ENCODE results near the gene REXO4. TPM values are rescaled to one million over a fixed set of nuclear protein-coding genes. Genes with fewer than 3 reads are reported as not detected.

Gene REXO4
- total RNA-seq, 1 donor from 2014 or later: 29.4 TPM

DNA sequence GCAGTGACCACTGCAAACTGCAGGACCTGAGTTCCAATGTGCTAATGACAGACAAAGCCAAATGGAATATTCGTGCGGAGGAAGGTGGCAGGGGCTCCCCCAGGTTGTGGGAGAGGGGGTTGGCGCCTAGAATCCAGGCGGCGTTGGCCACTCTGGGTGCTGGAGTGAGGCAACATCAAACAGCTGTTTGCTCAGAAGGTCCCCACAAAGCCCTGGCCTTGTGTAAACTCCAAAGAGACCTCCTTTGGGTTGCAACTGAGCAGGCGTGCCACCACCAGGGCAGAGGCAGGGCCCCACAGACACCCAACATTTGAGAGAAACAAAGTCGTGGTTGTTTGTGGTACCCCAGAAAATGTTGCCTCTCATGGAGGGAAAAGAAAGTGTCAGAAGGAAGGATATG, 27.1 kb downstream of the REXO4 start:
- H3K4me3 ChIP-seq: no peak overlapping the region
- no peaks in the 10 kb centered on the region for H3K27me3 ChIP-seq
- DNase-seq (ENCODE audit: low spot score in 2 of 2): no peak
- no peaks in the 10 kb centered on the region for H3K4me1 ChIP-seq
- TF ChIP-seq, protein P1, sequence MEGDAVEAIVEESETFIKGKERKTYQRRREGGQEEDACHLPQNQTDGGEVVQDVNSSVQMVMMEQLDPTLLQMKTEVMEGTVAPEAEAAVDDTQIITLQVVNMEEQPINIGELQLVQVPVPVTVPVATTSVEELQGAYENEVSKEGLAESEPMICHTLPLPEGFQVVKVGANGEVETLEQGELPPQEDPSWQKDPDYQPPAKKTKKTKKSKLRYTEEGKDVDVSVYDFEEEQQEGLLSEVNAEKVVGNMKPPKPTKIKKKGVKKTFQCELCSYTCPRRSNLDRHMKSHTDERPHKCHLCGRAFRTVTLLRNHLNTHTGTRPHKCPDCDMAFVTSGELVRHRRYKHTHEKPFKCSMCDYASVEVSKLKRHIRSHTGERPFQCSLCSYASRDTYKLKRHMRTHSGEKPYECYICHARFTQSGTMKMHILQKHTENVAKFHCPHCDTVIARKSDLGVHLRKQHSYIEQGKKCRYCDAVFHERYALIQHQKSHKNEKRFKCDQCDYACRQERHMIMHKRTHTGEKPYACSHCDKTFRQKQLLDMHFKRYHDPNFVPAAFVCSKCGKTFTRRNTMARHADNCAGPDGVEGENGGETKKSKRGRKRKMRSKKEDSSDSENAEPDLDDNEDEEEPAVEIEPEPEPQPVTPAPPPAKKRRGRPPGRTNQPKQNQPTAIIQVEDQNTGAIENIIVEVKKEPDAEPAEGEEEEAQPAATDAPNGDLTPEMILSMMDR (IDR thresholded peaks at IDR 0.05): no peak
- H3K36me3 ChIP-seq: no peaks in the 10 kb centered on the region
- intact Hi-C loops (cut with DNase I): no loop called here
- no peaks in the 10 kb centered on the region for H3K9me3 ChIP-seq
- no peak overlapping the region for H3K27ac ChIP-seq

DNA sequence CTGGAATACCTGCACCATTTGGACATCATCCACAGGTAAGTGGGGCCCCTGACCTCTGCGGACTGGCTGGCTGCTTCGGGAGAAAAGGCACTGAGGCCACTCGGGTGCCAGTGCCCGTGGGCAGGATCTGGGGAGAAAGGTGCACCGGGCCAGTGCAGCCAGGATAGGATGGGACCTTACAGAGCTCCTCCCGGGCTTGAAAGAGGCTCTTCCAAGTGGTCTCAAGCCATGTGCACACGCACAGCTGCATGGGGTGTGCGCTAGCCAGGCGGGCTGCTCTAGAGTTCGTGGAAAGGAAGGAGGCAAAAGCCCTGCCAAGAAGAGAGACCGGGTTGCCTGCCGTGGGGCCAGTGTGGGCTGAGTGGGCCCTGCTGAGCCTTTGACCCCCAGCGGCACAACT, 28.2 kb downstream of the REXO4 start:
- no peaks in the 10 kb centered on the region for H3K4me1 ChIP-seq
- TF ChIP-seq, protein P1 (IDR thresholded peaks at IDR 0.05): no peak
- no peak overlapping the region for H3K27ac ChIP-seq
- H3K4me3 ChIP-seq: no peak overlapping the region
- H3K27me3 ChIP-seq: no peaks in the 10 kb centered on the region
- intact Hi-C loops (cut with DNase I): no loop called here
- H3K36me3 ChIP-seq: no peaks in the 10 kb centered on the region
- no peaks in the 10 kb centered on the region for H3K9me3 ChIP-seq
- DNase-seq (ENCODE audit: low spot score in 2 of 2): no peak

DNA sequence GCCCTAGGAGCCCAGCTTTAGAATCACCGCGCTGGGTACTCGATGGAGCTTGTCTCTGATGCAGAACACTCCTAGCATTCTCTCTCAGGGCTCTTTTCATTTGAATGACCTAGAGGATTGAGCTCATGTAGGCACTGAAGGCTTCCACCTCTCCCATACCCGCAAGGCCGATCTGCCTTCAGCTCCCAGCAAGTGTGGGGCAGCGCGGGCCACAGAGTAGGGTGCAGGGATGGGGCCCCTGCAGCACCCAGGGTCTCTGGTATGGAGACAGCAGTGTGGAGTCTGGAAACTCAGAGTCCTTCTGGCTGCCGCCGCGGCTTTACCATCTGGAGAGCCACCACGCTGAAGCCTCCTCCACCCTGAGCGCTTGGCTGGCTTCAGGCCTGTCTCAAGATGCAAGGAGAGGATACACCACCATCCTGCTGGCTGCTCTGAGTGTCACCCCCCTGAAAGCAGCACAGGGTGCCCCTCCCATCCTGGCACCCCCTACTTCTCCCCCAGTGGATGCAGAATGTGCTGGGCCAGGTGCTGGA, 28.7 kb downstream of the REXO4 start:
- Histone ChIP-seq H3K4me3 (no peak overlapping the region), H3K9me3 (no peaks in the 10 kb centered on the region), H3K4me1 (no peaks in the 10 kb centered on the region), H3K27ac (no peak overlapping the region), H3K36me3 (no peaks in the 10 kb centered on the region), H3K27me3 (no peaks in the 10 kb centered on the region)
- TF ChIP-seq, protein P1 (IDR thresholded peaks at IDR 0.05): no peak
- intact Hi-C loops (cut with DNase I): no loop called here
- no peak for DNase-seq (ENCODE audit: low spot score in 2 of 2)

DNA sequence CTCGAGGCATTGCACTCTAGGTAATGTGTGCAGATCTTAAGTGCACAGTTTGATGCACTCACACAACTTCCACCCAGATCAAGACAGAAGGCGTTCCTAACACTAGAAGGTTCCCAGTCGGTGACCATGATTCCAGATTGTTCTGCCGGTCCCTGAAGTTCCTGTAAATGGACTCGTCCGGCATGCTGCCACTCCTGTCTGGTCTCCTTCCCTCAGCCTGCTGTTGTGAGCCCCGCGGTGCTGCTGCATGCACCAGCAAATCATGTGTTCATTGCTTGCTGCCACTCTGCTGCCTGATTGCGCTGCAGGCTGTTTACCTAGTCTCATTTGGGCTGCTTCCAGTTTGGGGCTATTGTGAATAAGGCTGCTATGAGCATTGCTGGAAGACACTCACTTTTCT, 30.1 kb downstream of the REXO4 start:
- no peaks in the 10 kb centered on the region for H3K9me3 ChIP-seq
- intact Hi-C loops (cut with DNase I): no loop called here
- H3K4me1 ChIP-seq: no peaks in the 10 kb centered on the region
- no peak for DNase-seq (ENCODE audit: low spot score in 2 of 2)
- no peak overlapping the region for H3K4me3 ChIP-seq
- no peaks in the 10 kb centered on the region for H3K27me3 ChIP-seq
- TF ChIP-seq, protein P1 (IDR thresholded peaks at IDR 0.05): no peak
- no peaks in the 10 kb centered on the region for H3K36me3 ChIP-seq
- no peak overlapping the region for H3K27ac ChIP-seq

DNA sequence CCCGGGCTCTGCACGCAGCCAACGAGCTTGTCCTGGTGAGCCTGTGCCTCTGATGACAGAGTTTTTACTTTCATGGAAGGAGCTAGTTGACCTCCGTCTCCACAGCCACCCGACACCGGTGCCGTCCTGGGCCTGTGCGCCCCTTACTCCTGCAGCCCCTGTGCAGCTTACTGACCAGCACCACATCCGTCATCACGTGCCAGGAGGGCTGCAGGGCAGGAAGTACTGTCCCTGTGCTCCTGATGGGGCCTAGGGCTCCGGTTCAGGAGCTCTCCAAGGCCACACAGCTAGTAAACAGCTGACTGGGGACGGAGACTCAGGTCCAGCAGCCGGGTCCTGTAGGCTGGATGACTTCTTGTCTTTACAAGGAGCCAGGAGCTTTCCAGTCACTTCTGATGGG, 31.5 kb downstream of the REXO4 start:
- DNase-seq (ENCODE audit: low spot score in 2 of 2): no peak
- Histone ChIP-seq H3K4me3 (no peak overlapping the region), H3K27me3 (no peaks in the 10 kb centered on the region), H3K4me1 (no peaks in the 10 kb centered on the region), H3K9me3 (no peaks in the 10 kb centered on the region), H3K36me3 (no peaks in the 10 kb centered on the region), H3K27ac (no peak overlapping the region)
- intact Hi-C loops (cut with DNase I): no loop called here
- TF ChIP-seq, protein P1 (IDR thresholded peaks at IDR 0.05): no peak

DNA sequence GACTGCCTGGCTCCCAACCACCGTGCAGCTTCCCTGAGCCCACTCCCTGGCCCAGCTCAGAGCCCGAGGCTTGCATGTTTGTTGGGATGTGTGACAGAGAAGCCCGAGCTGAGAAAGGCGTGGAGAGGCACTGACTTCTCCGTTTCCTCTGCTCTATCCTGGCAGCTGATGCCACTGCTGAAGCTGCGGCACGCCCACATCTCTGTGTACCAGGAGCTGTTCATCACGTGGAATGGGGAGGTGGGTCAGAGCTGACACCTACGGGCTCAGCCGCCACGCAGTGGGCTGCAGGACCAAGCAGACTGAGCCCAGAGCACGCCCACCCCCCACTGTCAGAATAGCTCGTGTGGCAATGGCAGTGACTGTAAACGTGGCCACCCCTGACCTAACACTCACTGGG, 32.4 kb downstream of the REXO4 start:
- Histone ChIP-seq H3K4me3 (no peak overlapping the region), H3K36me3 (no peaks in the 10 kb centered on the region), H3K9me3 (no peaks in the 10 kb centered on the region), H3K27me3 (no peaks in the 10 kb centered on the region), H3K27ac (no peak overlapping the region), H3K4me1 (no peaks in the 10 kb centered on the region)
- intact Hi-C loops (cut with DNase I): no loop called here
- DNase-seq (ENCODE audit: low spot score in 2 of 2): no peak
- TF ChIP-seq, protein P1 (IDR thresholded peaks at IDR 0.05): no peak
